ENCODE data around the gene MACROD2. TPM values are rescaled to one million over a fixed set of nuclear protein-coding genes. Genes with fewer than 3 reads are reported as not detected.
A peak's percentile ranks its signal among the peaks of the same experiment; 100 is the strongest.

MACROD2 gene
- total RNA-seq, 2 donors from 2014 or later, result not detected

DNA sequence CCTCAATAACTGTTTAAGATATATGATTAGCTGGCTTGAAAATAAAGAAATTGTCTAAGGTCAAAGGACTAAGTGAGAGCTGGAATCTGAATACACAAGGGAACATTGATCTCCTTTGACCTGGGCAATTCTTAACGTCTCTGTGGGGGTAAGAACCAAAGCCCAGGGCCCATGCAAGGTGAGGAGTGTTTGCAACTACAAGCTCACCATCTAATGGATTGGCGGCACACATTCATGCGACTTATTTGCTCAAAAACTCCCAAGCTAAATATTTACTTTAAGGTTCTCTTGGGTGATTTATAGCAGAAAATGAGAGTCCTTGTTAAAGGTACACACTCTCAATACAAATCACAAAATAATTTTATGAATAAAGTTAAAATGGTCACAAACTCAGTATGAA, 734.1 kb downstream of the MACROD2 start:
- no peak for DNase-seq
- Mint-ChIP-seq H3K36me3 (ENCODE audit: insufficient read depth in 2 of 2) (no peaks in the 10 kb centered on the region), H3K27me3 (ENCODE audit: low read depth) (no peaks in the 10 kb centered on the region), H3K9me3 (peaks cover 6 to 9% of the 10 kb centered on the region in 2 donors), H3K27ac (no peak overlapping the region), H3K4me1 (ENCODE audit: low read depth) (no peaks in the 10 kb centered on the region), H3K4me3 (no peak overlapping the region)
- ATAC-seq (replicated peaks in 1 of 2), result no peak

GRCh38 chr20:14732343-14732742, 737.0 kb downstream of the MACROD2 start:
- Mint-ChIP-seq H3K27me3 (ENCODE audit: low read depth) (no peaks in the 10 kb centered on the region), H3K27ac (no peak overlapping the region), H3K4me1 (ENCODE audit: low read depth) (no peaks in the 10 kb centered on the region), H3K36me3 (ENCODE audit: insufficient read depth in 2 of 2) (peaks cover 0 to 1% of the 10 kb centered on the region in 2 donors), H3K9me3 (peaks cover 4 to 5% of the 10 kb centered on the region in 2 donors), H3K4me3 (no peak overlapping the region)
- ATAC-seq (replicated peaks in 1 of 2) (no peak), DNase-seq (no peak)

DNA sequence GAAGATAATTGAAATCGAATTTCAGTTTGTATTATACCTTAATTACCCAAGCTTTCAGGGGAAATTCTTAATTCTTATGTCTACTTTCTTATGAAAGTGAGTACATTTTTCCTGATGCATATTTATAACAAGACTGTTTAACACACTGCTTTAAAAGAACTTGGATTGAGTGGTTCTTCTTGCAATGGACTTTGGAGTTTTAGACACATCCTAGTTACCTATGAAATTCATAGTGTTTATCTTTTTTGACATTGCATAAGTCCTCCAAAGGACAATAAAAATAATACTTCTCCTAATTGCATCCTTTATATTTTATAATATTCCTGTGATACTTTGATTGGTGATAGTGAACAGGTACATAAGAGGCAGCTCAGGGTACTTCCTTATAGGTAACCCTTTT, 737.7 kb downstream of the MACROD2 start:
- no peak overlapping the region for H3K4me3 Mint-ChIP-seq
- peaks cover 4 to 5% of the 10 kb centered on the region in 2 donors for H3K9me3 Mint-ChIP-seq
- H3K36me3 Mint-ChIP-seq (ENCODE audit: insufficient read depth in 2 of 2), result peaks cover 0 to 1% of the 10 kb centered on the region in 2 donors
- DNase-seq (no peak), ATAC-seq (replicated peaks in 1 of 2) (no peak)
- no peaks in the 10 kb centered on the region for H3K27me3 Mint-ChIP-seq (ENCODE audit: low read depth)
- no peak overlapping the region for H3K27ac Mint-ChIP-seq
- no peaks in the 10 kb centered on the region for H3K4me1 Mint-ChIP-seq (ENCODE audit: low read depth)

GRCh38 chr20:14740380-14740779, 745.1 kb downstream of the MACROD2 start:
- no peak for DNase-seq
- ATAC-seq (replicated peaks in 1 of 2), result no peak
- no peaks in the 10 kb centered on the region for H3K4me1 Mint-ChIP-seq (ENCODE audit: low read depth)
- H3K27me3 Mint-ChIP-seq (ENCODE audit: low read depth), result no peaks in the 10 kb centered on the region
- H3K27ac Mint-ChIP-seq, result no peak overlapping the region
- no peaks in the 10 kb centered on the region for H3K36me3 Mint-ChIP-seq (ENCODE audit: insufficient read depth in 2 of 2)
- no peak overlapping the region for H3K4me3 Mint-ChIP-seq
- H3K9me3 Mint-ChIP-seq, result peaks cover 2 to 5% of the 10 kb centered on the region in 2 donors

DNA sequence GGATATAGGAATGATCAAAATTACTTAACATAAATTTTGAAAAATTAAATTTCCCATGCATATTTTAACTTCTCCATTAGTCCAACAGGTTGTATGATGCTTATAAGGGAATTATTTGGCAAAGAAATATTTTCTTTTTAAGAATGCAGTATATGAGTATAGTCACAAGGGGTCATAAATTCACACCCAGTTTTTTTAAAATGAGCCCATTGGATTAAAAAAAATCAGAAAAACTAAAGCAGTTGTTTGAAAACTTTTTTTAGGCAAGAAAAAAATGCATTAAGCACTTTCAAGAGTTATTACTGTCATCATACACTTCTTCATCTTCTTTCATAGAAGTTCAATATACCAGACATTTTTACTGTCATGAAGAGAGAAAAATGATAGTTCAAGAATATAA, 746.3 kb downstream of the MACROD2 start:
- DNase-seq (no peak), ATAC-seq (replicated peaks in 1 of 2) (no peak)
- Mint-ChIP-seq H3K4me3 (no peak overlapping the region), H3K36me3 (ENCODE audit: insufficient read depth in 2 of 2) (no peaks in the 10 kb centered on the region), H3K9me3 (peaks cover 2 to 5% of the 10 kb centered on the region in 2 donors), H3K27me3 (ENCODE audit: low read depth) (no peaks in the 10 kb centered on the region), H3K27ac (no peak overlapping the region), H3K4me1 (ENCODE audit: low read depth) (no peaks in the 10 kb centered on the region)

GRCh38 chr20:14744723-14745122, 749.4 kb downstream of the MACROD2 start:
- Mint-ChIP-seq H3K27me3 (ENCODE audit: low read depth) (no peaks in the 10 kb centered on the region), H3K27ac (no peak overlapping the region)

DNA sequence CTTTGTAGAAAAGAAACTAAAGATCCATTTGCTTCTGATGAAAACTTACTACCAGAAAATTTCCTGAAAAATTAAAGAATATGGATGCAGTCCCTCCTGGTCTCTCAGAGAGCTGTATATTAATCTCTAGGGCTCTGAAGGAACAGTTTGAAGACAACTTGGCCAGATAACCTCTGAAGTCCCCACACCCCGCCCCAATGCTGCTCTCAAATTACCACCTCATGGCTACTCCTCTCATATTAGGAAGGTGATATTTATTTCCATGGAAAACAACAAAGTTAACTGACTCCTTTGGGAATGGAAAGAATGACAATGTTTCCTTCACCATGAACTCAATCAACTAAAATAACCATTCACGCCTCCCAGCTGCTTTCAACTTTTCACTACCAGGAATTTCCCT, 750.5 kb downstream of the MACROD2 start:
- no peak for DNase-seq
- Mint-ChIP-seq H3K27ac (no peak overlapping the region), H3K9me3 (peaks cover 5 to 6% of the 10 kb centered on the region in 2 donors), H3K4me1 (ENCODE audit: low read depth) (no peaks in the 10 kb centered on the region), H3K27me3 (ENCODE audit: low read depth) (no peaks in the 10 kb centered on the region), H3K36me3 (ENCODE audit: insufficient read depth in 2 of 2) (no peaks in the 10 kb centered on the region), H3K4me3 (no peak overlapping the region)
- no peak for ATAC-seq (replicated peaks in 1 of 2)

More at GRCh38 chr20:14744723-14745122, 749.4 kb downstream of the MACROD2 start:
- DNase-seq (no peak), ATAC-seq (replicated peaks in 1 of 2) (peak in 1 of 2 donors; percentile 25)
- Mint-ChIP-seq H3K4me3 (no peak overlapping the region), H3K4me1 (ENCODE audit: low read depth) (no peaks in the 10 kb centered on the region), H3K36me3 (ENCODE audit: insufficient read depth in 2 of 2) (no peaks in the 10 kb centered on the region), H3K9me3 (peaks cover 5 to 6% of the 10 kb centered on the region in 2 donors)

- H3K4me1 Mint-ChIP-seq (ENCODE audit: low read depth), result no peaks in the 10 kb centered on the region
- no peaks in the 10 kb centered on the region for H3K36me3 Mint-ChIP-seq (ENCODE audit: insufficient read depth in 2 of 2)
- DNase-seq (no peak), ATAC-seq (replicated peaks in 1 of 2) (no peak)
- H3K27me3 Mint-ChIP-seq (ENCODE audit: low read depth), result no peaks in the 10 kb centered on the region
- peaks cover 5 to 13% of the 10 kb centered on the region in 2 donors for H3K9me3 Mint-ChIP-seq
- H3K27ac Mint-ChIP-seq, result no peak overlapping the region
- no peak overlapping the region for H3K4me3 Mint-ChIP-seq
These were observed 755.9 kb downstream of the MACROD2 start for GRCh38 chr20:14751191-14751590.

- Mint-ChIP-seq H3K27ac (no peak overlapping the region), H3K9me3 (peaks cover 3 to 7% of the 10 kb centered on the region in 2 donors), H3K4me1 (ENCODE audit: low read depth) (no peaks in the 10 kb centered on the region), H3K4me3 (no peak overlapping the region), H3K27me3 (ENCODE audit: low read depth) (no peaks in the 10 kb centered on the region), H3K36me3 (ENCODE audit: insufficient read depth in 2 of 2) (no peaks in the 10 kb centered on the region)
- ATAC-seq (replicated peaks in 1 of 2) (no peak), DNase-seq (no peak)
These were observed 762.4 kb downstream of the MACROD2 start for GRCh38 chr20:14757728-14758127.

DNA sequence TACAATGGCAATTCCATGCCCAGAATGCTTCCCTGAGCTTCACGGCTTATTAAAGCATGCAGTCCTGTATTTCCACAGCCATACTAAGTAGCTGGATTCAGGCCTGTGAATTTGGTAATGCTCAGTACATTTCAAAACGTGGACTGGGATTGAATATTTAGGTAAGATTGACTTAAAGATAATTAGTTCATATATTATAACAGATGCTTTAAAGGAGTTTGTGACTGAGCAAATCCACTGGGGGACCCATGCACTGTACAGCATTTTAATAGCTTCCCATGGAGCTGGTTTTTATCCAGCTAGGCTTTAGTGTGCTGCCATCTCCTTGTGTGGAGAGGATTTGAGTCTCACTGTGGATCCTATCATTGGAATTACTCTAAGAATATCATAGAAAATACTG, 763.0 kb downstream of the MACROD2 start:
- no peaks in the 10 kb centered on the region for H3K36me3 Mint-ChIP-seq (ENCODE audit: insufficient read depth in 2 of 2)
- ATAC-seq (replicated peaks in 1 of 2) (no peak), DNase-seq (no peak)
- no peak overlapping the region for H3K4me3 Mint-ChIP-seq
- H3K27me3 Mint-ChIP-seq (ENCODE audit: low read depth), result no peaks in the 10 kb centered on the region
- no peaks in the 10 kb centered on the region for H3K4me1 Mint-ChIP-seq (ENCODE audit: low read depth)
- H3K9me3 Mint-ChIP-seq, result peaks cover 4 to 12% of the 10 kb centered on the region in 2 donors
- H3K27ac Mint-ChIP-seq, result no peak overlapping the region

DNA sequence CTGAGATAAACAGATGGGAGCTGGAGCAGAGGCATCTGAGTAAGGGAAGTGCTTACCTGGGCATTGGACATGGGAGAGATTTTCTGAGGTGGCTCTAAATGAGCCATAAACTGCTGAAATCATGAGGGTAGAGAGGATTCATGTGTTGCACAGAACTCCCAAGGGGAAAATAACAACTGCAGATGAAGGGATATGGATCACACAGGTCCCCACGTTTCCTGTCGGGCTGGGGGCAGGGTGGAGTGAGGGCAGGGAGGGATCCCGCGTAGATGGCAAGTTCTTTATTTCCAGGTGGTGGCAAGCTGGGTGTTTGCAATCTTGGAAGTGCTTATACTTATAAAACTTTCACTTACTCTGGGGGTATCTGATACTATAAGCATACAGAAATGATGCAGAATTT, 764.7 kb downstream of the MACROD2 start:
- H3K27me3 Mint-ChIP-seq (ENCODE audit: low read depth), result no peaks in the 10 kb centered on the region
- H3K4me3 Mint-ChIP-seq, result no peak overlapping the region
- H3K27ac Mint-ChIP-seq, result no peak overlapping the region
- no peak for DNase-seq
- H3K4me1 Mint-ChIP-seq (ENCODE audit: low read depth), result no peaks in the 10 kb centered on the region
- H3K36me3 Mint-ChIP-seq (ENCODE audit: insufficient read depth in 2 of 2), result no peaks in the 10 kb centered on the region
- ATAC-seq (replicated peaks in 1 of 2), result no peak
- H3K9me3 Mint-ChIP-seq, result peaks cover 4 to 14% of the 10 kb centered on the region in 2 donors

- DNase-seq, result no peak
- Mint-ChIP-seq H3K4me1 (ENCODE audit: low read depth) (no peaks in the 10 kb centered on the region), H3K27ac (no peak overlapping the region), H3K27me3 (ENCODE audit: low read depth) (no peaks in the 10 kb centered on the region), H3K9me3 (peaks cover 4 to 14% of the 10 kb centered on the region in 2 donors), H3K36me3 (ENCODE audit: insufficient read depth in 2 of 2) (no peaks in the 10 kb centered on the region), H3K4me3 (no peak overlapping the region)
- ATAC-seq (replicated peaks in 1 of 2), result no peak
These were observed 766.6 kb downstream of the MACROD2 start for GRCh38 chr20:14761903-14762302.

DNA sequence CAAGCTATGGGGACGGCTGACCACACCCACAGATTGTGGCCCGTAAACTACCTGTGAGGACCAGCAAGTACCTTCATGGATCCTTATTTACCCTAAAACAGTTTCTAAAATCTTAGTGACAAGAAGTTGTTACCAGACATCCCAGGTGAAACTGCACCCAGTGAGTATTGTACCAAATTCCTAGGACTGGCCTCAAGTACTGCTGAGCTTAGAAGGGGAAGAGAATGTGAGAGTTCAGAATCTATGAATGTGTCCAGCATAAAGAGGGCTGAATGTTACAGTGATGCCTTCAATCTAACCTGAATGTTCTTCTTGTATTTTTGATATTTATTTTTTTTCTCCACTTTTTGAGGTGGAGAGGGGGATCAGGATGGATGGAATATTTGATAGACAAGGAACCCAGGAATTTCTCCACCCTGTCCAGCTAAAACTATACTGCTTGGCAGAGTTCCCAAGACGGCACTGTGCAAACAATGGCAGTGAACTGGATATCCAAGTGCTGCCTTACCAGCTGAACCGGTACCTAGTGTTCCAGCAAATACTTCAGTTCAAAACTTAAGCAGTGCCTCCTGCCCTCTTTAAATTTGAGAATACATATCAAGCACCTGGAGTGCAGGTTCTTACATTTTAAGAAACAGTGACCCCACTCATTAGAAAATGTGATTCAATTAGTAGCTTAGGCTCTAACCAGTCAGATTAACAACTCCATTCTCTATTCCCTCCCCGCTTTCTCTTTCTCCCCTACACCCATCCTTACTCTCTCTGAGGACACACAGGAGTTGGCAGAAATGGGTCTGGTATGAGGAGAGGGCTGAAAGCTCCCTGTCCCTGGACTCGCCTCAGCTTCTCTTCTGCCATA, 769.4 kb downstream of the MACROD2 start:
- H3K36me3 Mint-ChIP-seq (ENCODE audit: insufficient read depth in 2 of 2), result no peaks in the 10 kb centered on the region
- no peak for ATAC-seq (replicated peaks in 1 of 2)

DNA sequence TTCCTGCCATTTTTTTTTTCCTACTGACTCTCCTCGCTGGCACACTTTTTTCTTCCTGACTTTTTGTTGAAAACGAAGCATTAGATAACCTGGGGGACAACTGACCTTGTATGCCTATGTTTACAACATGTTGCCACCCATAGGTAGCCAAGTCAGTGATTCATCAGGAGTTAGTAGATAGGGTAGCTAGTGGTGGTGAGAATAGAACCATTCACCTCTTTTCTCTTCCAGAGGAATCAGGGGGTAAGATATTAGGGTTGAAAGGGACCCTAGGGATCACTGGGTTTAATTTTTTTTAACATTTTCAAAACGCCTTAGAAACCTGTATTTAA, 770.0 kb downstream of the MACROD2 start:
- Mint-ChIP-seq H3K36me3 (ENCODE audit: insufficient read depth in 2 of 2) (no peaks in the 10 kb centered on the region), H3K4me3 (no peak overlapping the region), H3K27ac (no peak overlapping the region), H3K9me3 (peaks cover 4 to 14% of the 10 kb centered on the region in 2 donors), H3K4me1 (ENCODE audit: low read depth) (no peaks in the 10 kb centered on the region), H3K27me3 (ENCODE audit: low read depth) (no peaks in the 10 kb centered on the region)
- ATAC-seq (replicated peaks in 1 of 2), result no peak
- no peak for DNase-seq

More for the DNA sequence above, 769.4 kb downstream of the MACROD2 start:
- H3K4me3 Mint-ChIP-seq, result no peak overlapping the region
- no peaks in the 10 kb centered on the region for H3K27me3 Mint-ChIP-seq (ENCODE audit: low read depth)
- no peak overlapping the region for H3K27ac Mint-ChIP-seq
- peaks cover 4 to 14% of the 10 kb centered on the region in 2 donors for H3K9me3 Mint-ChIP-seq
- no peaks in the 10 kb centered on the region for H3K4me1 Mint-ChIP-seq (ENCODE audit: low read depth)
- DNase-seq, result no peak

Data from activated T-cell treated with anti-CD3 and anti-CD28 coated beads, Interleukin-2, amount 50 U/mL, for 72 hours (primary cell).